ENCODE results near the gene ECSIT.
"Not testable (repeated sequence)": the region's sequence is repeated elsewhere in the genome, so short reads cannot be mapped to it uniquely, and the experiment has no call there.

Gene ECSIT

GRCh38 chr19:11479090-11479897, 49.6 kb downstream of the ECSIT start:
- FAIRE-seq (no peak), DNase-seq (ENCODE audit: low spot score) (no peak)

GRCh38 chr19:11478167-11479089, 50.5 kb downstream of the ECSIT start:
- FAIRE-seq (no peak), DNase-seq (ENCODE audit: low spot score) (no peak)

GRCh38 chr19:11475861-11476260, 53.1 kb downstream of the ECSIT start:
- FAIRE-seq = no peak
- DNase-seq (ENCODE audit: low spot score) = no peak

GRCh38 chr19:11475343-11475742, 53.6 kb downstream of the ECSIT start:
- not testable (repeated sequence) for DNase-seq (ENCODE audit: low spot score); FAIRE-seq

- FAIRE-seq (no peak), DNase-seq (ENCODE audit: low spot score) (no peak)
These were observed 55.2 kb downstream of the ECSIT start for GRCh38 chr19:11473725-11474124.

- not testable (repeated sequence) for DNase-seq (ENCODE audit: low spot score); FAIRE-seq
These were observed 60.6 kb downstream of the ECSIT start for GRCh38 chr19:11468266-11468845.

GRCh38 chr19:11465600-11465999, 63.3 kb downstream of the ECSIT start:
- no peak for FAIRE-seq
- DNase-seq (ENCODE audit: low spot score) = no peak

GRCh38 chr19:11464333-11465265, 64.3 kb downstream of the ECSIT start:
- DNase-seq (ENCODE audit: low spot score) = no peak
- peak; percentile 100 for FAIRE-seq

GRCh38 chr19:11463391-11463790, 65.5 kb downstream of the ECSIT start:
- FAIRE-seq (no peak), DNase-seq (ENCODE audit: low spot score) (no peak)

GRCh38 chr19:11461453-11461852, 67.5 kb downstream of the ECSIT start:
- no peak for DNase-seq (ENCODE audit: low spot score)
- no peak for FAIRE-seq

- FAIRE-seq (no peak), DNase-seq (ENCODE audit: low spot score) (no peak)
These were observed 68.7 kb downstream of the ECSIT start for GRCh38 chr19:11460207-11460606.

- FAIRE-seq; DNase-seq (ENCODE audit: low spot score): not testable (repeated sequence)
These were observed 70.0 kb downstream of the ECSIT start for GRCh38 chr19:11458912-11459311.

GRCh38 chr19:11458236-11458900, 70.6 kb downstream of the ECSIT start:
- no peak for DNase-seq (ENCODE audit: low spot score)
- no peak for FAIRE-seq

- FAIRE-seq = no peak
- DNase-seq (ENCODE audit: low spot score) = no peak
These were observed 71.1 kb downstream of the ECSIT start for GRCh38 chr19:11457831-11458230.

GRCh38 chr19:11457115-11457514, 71.8 kb downstream of the ECSIT start:
- FAIRE-seq (no peak), DNase-seq (ENCODE audit: low spot score) (no peak)

GRCh38 chr19:11456659-11457058, 72.3 kb downstream of the ECSIT start:
- FAIRE-seq (no peak), DNase-seq (ENCODE audit: low spot score) (no peak)

All from urothelium cell line (cell line).